AG20443 (cell line): ENCODE results near the gene CXCL9.
"Not testable (repeated sequence)": the region's sequence is repeated elsewhere in the genome, so short reads cannot be mapped to it uniquely, and the experiment has no call there.

ENCODE experiments used
- DNase-seq: peaks from one replicate; pipeline ENCODE4 v3.0.0; 2012; ENCODE audit warnings: low spot score, mixed read lengths

The CXCL9 gene

GRCh38 chr4:76007089-76007862 lies at the start of gene CXCL9:
CXCL9 (minus strand) TSS chr4:76007509; CDS start chr4:76007449, 60 bp downstream.
- no peak for DNase-seq

- DNase-seq, result no peak
Measured at GRCh38 chr4:76055421-76055820, 48.1 kb upstream of the CXCL9 start.

GRCh38 chr4:76055016-76055415 lies 47.7 kb upstream of the CXCL9 start:
- no peak for DNase-seq

- DNase-seq, result no peak
Measured at GRCh38 chr4:76053730-76054129, 46.4 kb upstream of the CXCL9 start.

GRCh38 chr4:76050560-76051050 lies 43.3 kb upstream of the CXCL9 start:
- not testable (repeated sequence) for DNase-seq

- not testable (repeated sequence) for DNase-seq
Measured at GRCh38 chr4:76049860-76050416, 42.6 kb upstream of the CXCL9 start.

GRCh38 chr4:76044686-76045085 lies 37.4 kb upstream of the CXCL9 start:
- not testable (repeated sequence) for DNase-seq

GRCh38 chr4:76043306-76043705 lies 36.0 kb upstream of the CXCL9 start:
- not testable (repeated sequence) for DNase-seq

- DNase-seq, result not testable (repeated sequence)
Measured at GRCh38 chr4:76042241-76042998, 35.1 kb upstream of the CXCL9 start.

GRCh38 chr4:76036855-76037254 lies 29.5 kb upstream of the CXCL9 start:
- no peak for DNase-seq

GRCh38 chr4:76035799-76036380 lies 28.6 kb upstream of the CXCL9 start, which contains the start of gene CXCL11:
CXCL11 (minus strand) TSS chr4:76036070; CDS start chr4:76035987, 83 bp downstream.
- no peak for DNase-seq

GRCh38 chr4:76035141-76035540 lies 27.8 kb upstream of the CXCL9 start:
- DNase-seq, result no peak

GRCh38 chr4:76029300-76029699 lies 22.0 kb upstream of the CXCL9 start:
- no peak for DNase-seq

- DNase-seq, result no peak
Measured at GRCh38 chr4:76028350-76028765, 21.0 kb upstream of the CXCL9 start.

GRCh38 chr4:76024065-76024464 lies 16.8 kb upstream of the CXCL9 start:
- no peak for DNase-seq

GRCh38 chr4:76023389-76023788 lies 16.1 kb upstream of the CXCL9 start, which contains the start of gene CXCL10:
CXCL10 (minus strand) TSS chr4:76023497; CDS start chr4:76023431, 66 bp downstream.
- DNase-seq, result no peak

- DNase-seq, result no peak
Measured at GRCh38 chr4:76022677-76023076, 15.4 kb upstream of the CXCL9 start.

- DNase-seq, result no peak
Measured at GRCh38 chr4:76022031-76022430, 14.7 kb upstream of the CXCL9 start.

GRCh38 chr4:76017056-76017686 lies 9.9 kb upstream of the CXCL9 start:
- no peak for DNase-seq

- no peak for DNase-seq
Measured at GRCh38 chr4:76016393-76016792, 9.1 kb upstream of the CXCL9 start.

- no peak for DNase-seq
Measured at GRCh38 chr4:76013540-76013939, 6.2 kb upstream of the CXCL9 start.

GRCh38 chr4:76012388-76012801 lies 5.1 kb upstream of the CXCL9 start:
- no peak for DNase-seq
